Measurements from ENCODE around the gene LYSMD4.
A peak's percentile ranks its signal among the peaks of the same experiment; 100 is the strongest.
"Not testable (repeated sequence)": the region's sequence is repeated elsewhere in the genome, so short reads cannot be mapped to it uniquely, and the experiment has no call there.

The LYSMD4 gene

DNA sequence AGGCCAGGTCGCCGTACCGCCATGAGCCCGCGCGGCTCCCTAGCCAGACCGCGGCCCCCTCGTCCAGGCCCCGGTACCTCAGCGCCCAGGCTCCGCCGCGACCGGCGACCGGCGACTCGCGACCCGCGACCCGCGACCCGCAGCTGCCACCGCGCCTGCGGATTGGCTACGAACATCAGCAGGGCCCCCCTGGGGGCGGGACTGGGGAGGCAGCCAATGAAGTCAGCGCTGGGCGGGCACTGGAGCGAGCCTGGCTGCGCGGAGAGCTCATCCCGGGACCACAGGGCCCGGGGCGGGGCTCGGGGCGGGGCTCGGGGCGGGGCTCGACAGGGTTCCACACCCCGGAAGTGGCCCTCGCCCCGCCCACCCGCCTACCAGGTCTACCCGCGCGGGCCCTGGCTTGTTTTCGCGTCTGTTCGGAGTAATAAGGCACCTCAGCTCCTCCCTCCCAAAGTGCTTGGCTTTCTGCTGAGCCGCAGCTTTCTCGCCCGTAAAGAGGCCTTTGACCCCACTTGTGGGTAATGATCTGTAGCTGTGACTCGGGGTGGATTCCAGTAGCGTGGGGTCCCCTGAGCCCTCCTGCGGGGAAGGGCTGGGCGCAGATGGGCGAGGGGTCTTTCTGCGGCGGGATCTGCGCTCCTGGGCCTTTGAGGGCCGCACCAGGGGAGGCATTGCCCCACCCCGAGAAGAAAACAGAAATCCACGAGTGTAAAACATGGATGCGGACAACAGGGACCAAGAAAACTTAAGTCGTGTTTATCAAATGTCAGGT is at the start of gene LYSMD4:
Gene LYSMD4, minus strand, starts transcription at position 170 of the 772 bp plus-strand sequence. CDS start 1,438 bp downstream, outside the sequence.
- peak; percentile 98 for DNase-seq (ENCODE audit: low read depth)

- DNase-seq (ENCODE audit: low read depth): not testable (repeated sequence)
These were observed 48.8 kb upstream of the LYSMD4 start for GRCh38 chr15:99782029-99782428.

- no peak for DNase-seq (ENCODE audit: low read depth)
These were observed 43.9 kb upstream of the LYSMD4 start for GRCh38 chr15:99777144-99777543.

DNA sequence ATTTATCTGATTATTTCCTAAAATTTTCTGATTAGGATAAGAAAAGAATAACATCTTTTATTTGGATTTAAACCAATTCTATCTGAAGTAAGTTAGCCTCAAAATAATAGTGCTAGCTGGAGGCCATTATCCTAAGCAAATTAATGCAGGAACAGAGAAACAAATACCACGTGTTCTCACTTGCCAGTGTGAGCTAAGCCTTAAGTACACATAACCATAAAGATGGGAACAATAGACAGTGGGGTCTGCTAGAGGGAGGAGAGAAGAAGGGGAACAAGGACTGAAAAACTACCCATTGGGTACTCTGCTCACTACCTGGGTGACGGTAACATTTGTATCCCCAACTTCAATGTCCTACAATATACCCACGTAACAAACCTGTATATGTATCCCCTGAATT is 31.3 kb upstream of the LYSMD4 start:
- no peak for DNase-seq (ENCODE audit: low read depth)

DNA sequence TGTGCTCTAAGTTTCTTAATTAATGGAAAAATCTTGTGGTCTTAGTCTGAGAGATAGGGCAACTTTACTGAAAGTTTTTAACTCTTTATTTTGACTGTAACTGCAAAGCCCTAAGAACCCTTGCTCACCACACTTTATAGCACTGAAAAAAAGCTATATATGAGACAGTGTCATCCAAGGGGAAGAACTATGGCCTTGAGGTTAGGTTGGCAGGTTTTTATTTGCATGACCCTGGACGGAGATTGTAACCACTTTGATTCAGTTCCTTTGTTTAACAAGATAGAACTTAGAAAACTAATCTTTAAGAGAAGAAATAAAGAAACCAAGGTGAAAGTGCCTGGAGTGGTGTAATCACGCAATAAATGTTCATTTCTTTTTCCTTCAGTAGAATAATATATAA is 30.6 kb upstream of the LYSMD4 start:
- DNase-seq (ENCODE audit: low read depth): no peak

- DNase-seq (ENCODE audit: low read depth): no peak
These were observed 29.1 kb upstream of the LYSMD4 start for GRCh38 chr15:99762288-99762687.

DNA sequence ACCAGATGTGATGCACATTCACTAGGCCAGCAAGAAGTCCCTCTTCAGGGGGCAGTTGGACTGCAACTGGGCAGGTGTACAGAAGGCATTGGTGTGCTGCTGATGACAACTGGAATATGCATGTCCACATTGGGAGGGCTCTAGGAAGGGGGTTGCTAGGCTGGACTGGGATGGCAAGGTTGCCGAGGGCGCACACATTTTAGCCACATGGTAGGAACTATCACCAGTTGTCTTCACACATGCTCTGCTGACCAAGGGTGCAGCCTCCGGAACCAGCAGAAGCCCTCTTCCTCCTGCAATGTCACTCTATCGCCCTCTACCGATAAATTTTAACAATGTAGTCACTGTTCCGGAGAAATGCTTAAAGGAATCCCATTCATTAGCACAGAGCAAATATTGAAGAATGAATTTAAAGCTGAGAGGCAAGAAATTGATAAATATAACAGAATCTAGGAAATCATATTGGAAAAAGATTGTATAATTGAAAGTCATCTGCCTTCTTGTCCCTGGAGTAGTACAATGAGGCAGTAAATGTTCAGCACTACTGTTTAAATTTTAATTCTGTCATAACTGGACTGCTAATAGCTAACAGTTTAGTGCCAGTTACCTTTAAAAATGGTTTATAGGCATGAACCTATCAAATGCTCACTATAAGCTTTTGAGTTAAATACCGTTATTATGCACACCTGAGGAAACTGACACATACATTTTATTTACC is 22.6 kb upstream of the LYSMD4 start:
- peak; percentile 15 for DNase-seq (ENCODE audit: low read depth)

DNA sequence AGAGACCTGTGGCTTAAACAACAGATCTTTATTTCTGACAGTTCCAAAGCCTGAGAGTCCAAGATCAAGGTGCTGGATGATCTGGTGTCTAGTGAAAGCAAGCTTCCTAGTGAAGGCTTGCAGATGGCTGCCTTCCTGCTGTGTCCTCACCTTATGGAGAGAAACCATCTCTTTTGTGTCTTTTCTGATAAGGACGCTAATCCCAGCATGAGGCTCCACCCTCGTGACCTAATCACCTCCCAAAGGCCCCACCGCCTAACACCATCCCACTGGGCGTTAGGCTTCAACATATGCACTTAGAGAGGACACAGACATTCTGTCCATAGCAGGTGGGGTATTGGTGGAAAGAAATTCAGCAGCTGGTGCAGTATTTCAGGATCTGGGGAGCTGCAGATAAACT is 19.8 kb upstream of the LYSMD4 start:
- DNase-seq (ENCODE audit: low read depth): no peak

GRCh38 chr15:99752556-99752955 is 19.3 kb upstream of the LYSMD4 start:
- DNase-seq (ENCODE audit: low read depth): no peak

- DNase-seq (ENCODE audit: low read depth): not testable (repeated sequence)
These were observed 17.1 kb upstream of the LYSMD4 start for GRCh38 chr15:99750326-99750725.

GRCh38 chr15:99749386-99749785 is 16.1 kb upstream of the LYSMD4 start:
- DNase-seq (ENCODE audit: low read depth): no peak

DNA sequence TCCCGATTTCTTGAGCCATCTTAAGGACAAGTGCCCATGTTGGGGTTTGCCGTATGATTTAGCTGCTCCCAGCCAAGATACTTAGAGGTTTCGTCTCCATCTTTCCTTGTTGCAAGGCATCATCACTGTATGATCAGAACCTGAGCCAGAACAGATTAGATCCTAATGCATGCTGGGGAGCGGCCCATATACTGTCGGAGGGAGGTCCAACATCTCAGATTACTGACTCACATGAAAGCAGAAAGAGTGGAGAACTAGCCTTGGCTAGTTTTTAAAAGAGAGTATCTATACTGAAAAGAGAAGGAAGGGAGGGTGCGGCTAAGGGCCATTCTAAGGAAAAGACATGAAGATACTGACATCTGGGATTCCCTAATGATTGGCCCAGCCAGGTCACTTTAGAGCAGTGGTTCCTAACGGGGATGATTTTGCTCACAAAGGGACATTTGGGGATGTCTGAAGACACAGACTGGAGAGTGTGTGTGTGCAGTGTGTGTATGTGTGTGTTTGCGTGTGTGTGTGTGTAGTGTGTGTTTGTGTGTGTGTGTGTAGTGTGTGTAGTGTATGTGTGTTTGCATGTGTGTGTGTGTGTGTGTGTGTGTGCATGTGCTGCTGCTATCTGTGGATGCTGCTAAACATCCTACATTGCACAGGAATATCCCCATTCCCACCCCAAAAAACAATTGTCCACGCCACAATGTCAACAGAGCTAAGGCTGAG is 12.3 kb upstream of the LYSMD4 start:
- DNase-seq (ENCODE audit: low read depth): no peak

GRCh38 chr15:99744142-99744541 is 10.9 kb upstream of the LYSMD4 start:
- DNase-seq (ENCODE audit: low read depth): no peak

- no peak for DNase-seq (ENCODE audit: low read depth)
These were observed 8.6 kb upstream of the LYSMD4 start for GRCh38 chr15:99741835-99742234.

DNA sequence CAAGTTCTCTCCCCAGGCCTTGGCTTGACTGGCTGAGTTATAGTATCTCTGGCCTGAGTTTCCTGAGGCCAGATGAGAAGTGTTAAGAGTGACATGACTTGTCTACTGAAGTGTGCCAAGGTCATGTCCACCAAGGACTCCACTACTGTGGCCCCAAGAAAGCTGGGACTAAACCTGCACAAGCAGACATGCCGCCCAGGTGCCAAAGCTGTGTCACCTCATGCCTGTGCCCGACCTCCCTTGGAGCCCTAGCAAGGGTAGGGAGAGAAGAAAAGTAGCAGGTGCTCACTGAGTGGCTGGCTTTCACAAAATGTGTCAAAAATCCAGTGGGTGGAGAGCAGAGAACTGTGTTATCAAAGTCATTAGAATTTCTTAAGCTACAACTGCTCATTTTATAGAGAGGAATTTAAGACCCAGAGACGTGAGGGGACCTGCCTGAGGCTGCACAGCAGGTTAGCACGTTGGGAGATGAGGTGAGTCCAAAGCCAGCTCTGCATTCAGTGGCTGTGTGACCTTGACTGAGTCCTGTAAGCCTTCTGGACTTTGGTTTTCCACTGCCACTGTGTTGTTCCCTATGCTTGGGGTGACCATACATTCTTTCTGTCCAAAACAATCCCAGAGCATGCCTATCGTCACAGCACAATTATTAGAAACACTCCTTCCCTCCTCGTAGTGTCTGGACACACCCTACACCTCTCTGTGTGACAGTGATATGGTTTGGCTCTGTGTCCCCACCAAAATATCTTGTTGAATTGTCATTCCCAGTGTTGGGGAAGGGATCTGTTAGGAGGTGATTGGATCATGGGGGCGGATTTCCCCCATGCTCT is 5.0 kb upstream of the LYSMD4 start:
- DNase-seq (ENCODE audit: low read depth): no peak

DNA sequence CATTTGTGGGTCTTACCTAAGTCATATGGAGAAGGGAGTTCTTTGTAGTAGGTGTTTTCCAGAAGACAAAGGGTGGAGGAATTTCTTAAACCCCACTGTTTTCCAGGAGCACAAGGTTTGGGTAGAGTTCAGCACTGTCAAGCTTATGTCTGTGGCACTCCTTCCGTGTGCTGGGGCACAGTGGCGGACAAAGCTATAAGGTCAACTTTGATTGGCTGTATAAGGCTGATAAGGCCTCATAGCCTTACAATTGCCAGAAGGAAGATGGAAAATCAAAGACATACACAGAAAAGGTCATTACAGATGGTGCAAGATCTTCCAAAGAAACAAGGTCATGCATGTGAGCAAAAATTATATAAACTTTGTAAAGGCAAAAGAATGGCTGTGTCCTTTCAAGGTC is 3.5 kb upstream of the LYSMD4 start:
- no peak for DNase-seq (ENCODE audit: low read depth)

DNA sequence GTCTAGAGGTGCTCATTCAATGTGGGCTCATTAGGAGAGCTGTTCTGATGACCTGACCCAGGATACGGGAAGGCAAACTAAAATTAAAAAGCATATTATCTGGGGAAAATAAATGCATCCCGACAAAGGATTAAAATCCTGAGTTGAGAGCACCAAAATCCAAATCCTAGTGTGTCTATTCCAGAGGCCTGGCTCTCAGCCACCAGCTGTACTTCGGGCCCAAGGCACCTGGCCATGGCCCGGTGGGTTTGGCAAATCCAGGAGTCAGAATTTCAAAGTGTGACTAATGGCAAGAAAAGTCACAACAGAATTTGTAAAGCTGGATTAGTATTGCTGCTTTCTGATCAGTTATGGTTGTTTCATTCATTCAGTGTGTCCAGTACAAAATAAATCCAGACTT is 2.6 kb upstream of the LYSMD4 start:
- no peak for DNase-seq (ENCODE audit: low read depth)

GRCh38 chr15:99734575-99734974 is 1.3 kb upstream of the LYSMD4 start:
- DNase-seq (ENCODE audit: low read depth): no peak

DNA sequence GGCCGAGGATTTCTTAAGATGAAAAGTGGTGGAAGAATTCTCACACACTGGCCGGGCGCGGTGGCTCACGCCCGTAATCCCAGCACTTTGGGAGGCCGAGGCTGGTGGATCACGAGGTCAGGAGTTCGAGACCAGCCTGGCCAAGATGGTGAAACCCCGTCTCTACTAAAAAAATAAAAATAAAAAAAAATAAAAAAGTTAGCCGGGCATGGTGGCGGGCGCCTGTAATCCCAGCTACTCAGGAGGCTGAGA is 729 bp upstream of the LYSMD4 start:
- DNase-seq (ENCODE audit: low read depth): not testable (repeated sequence)

DNA sequence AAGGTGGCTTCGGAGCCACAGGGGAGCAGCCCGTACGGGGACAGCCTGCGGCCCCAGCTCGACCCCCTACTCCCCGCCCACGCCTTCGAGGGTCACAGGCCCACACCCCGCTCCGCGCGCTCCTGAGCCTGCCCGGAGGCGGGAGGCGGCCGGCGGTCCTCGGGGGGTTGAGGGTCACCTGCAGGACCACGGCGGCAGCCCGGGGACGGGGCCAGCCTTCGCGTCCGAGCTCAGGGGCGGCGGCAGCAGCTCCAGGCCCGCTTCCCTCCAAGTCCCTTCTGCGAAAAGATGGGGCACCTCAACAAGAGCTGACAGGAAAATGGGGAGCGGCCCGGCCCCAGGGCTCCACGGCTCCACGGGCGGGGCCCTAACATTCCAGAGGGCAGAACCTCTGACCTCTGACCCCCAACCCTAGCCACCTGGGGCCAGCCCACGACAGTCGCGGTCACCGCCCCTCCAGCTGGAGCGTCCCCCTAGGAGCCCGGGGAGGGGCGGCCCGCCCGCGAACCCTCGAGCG is 428 bp downstream of the LYSMD4 start:
- DNase-seq (ENCODE audit: low read depth): peak; percentile 10

DNA sequence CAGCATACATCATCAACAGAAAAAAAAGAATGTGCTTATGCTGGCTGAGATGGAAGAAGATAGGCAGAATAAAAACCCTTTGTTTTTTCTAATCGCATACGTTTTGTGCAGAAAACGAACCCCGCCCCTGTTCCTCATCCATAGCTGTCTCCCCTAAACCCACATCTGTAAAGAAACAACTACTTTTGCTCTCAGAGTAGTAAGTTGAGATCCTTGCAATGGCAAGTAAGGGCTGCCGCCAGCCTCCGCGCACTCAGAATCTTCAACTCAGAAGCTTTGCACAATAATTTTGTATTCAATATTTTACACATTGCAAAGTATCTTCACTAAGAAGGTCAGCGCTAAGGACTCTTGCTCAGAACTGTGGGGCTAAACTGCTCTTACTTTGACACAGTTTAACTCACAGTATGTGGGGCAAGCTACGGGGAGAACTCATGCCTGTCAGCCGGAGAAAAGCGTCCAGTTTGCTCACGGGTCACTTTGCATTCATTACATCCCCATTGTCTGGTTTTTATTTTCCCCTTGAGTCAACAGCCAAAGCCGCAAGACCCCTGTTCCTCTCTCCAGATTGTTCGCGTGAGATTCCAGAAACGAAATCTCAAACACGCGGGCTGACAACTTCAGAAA is 1.0 kb downstream of the LYSMD4 start:
- DNase-seq (ENCODE audit: low read depth): no peak
